ENCODE measurements around the gene GCNT4.
A peak's percentile ranks its signal among the peaks of the same experiment; 100 is the strongest.

The GCNT4 gene

DNA sequence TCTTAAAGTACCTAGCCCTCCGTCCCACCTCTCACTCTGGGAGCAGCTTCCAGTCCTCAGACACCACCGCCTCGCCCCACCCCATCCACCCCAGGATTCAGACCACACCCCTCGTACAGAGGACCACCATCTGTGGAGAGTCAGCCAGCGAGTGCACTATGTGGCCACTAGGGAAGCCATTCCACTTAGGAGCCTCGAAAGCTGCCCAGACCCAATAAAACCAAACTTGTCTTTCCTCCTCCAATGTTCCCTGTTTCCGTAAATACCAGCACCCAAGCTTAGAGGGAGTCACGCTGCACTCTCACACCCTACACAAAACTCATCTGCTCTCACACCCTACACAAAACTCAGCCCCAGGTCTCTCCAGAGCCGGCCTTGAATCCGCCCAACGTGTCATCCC, 1.9 kb downstream of the GCNT4 start:
- DNase-seq: no peak

DNA sequence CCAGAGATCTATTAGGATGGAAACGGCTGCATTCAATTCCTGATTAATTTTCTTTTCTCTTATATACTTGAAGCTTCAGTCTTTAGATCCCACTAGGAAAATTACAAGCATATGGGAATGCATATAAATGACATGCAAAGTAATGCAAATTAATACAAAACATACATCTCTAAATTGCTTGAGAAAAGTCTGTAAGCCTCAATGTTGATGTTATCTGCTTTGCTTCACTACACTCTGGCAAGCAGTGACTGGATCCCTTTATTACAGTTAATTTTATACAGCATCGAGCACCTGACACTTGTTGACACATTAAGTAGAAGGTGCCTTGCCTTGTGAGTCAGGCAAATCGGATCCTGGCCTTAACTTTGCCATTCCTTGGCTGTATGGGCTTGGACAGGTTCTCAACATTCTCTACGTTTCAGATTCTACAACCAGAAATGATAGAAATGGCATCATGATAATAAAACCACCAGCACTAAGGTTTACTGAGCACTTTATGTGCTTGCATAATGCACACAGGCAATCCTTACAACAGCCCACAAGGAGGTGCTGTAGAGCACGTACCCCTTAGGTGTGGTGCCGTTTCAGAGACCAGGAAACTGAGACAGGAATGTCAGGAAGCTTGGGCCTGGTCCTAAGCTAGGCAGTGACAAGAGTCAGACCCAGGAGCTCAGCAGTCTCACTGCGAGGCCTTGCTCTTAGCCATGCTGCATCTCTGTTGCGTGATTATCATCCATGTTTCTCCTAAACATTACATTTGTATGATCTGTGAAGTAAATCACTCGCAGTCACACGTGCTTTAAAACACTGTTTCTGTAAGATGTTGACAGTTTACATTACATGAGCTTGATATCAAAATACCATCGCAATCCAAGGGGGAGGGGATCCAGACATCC, 2.7 kb downstream of the GCNT4 start:
- peak; percentile 65 for DNase-seq

DNA sequence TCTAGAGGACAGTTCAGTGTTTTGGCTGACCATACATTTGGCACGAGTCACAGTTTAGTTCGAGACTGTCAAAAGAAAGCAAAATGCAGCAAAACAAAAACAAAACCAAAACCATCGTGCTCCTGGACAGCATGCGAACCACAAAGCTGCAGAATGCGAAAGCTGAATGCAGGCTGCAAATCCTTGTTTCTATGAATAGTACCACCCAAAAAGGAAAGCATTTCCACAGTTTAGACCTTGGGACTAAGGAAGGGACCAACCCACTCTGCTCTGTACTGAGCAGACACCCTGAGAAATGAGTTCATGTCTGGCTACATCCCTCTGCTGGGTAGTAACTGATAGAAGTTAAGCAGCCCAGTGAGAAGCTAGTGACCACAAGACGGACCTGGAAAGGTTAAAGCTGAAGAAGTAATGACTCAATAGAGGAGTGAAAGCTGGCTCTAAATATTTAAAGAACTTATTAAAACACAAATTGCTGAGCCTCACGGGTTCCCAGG, 3.9 kb downstream of the GCNT4 start:
- DNase-seq: no peak

DNA sequence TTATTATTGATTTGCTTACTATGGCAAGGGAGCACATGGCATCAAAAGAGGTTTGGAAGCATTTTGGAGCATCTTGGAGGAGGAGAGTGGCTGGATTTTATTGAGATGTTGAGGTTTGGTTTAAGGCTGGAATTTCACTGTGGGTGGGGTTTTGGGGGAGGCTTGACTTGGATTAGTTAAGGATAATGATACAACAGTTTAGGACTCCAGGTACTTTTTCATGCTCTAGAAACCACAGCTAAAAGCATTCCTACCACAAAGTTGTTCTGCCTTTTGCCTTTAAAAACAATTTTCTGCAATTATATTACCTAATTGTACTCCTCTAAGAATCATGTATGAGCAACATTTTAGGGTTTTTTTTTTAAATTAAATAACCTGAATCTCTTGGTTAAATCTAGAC, 5.0 kb downstream of the GCNT4 start:
- DNase-seq: no peak

DNA sequence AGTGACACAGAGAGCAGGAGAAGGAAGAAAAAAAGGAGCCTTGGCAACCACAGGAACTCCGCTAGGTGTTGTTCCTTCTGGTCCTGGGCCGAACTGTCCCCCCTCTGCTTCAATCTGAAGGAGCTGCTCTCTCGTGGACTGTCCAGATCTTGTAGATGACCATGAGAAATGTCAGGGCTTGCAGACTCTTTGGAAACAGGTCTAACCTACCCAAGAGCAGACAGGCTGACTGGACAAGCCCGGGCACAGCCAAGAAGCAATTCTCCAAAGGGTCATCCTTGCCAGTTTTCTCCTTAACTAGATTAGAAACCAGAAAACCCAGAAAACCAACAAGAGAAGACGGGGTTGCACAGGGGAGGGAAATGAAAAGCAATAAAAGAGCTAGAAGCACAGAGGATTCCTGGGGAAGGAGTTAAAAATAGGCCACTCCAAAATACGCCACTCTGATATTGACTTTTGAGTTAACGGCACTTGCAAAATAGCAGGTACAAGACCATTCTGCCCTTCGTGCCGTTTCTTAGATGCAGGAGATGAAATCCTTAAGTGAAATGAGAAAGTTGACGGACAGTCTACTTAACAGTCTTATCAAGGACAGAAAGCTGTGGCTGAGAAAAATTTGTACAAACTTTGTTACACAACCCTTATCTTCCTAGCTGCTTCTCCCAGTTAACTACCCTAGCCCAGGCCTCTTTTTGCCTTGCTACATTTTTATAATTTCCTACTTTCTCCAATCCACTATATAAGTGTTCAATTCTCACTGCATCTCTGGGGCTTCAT, 5.8 kb downstream of the GCNT4 start:
- no peak for DNase-seq

DNA sequence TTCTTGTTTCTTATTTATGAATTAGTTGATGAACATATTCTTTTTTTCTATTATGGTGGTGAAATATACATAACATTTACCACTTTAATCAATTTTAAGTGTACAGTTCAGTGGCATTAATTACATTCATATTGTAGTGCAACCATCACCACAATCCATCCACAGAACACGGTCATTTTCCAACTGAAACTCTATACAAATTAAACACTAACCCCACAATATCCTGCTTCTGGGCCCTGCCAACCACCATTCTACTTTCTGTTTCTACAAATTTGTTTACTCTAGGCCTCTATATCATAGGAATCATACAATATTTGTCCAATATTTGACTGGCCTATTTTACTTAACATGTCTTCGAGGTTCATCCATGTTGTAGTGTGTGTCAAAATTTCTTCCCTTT, 7.3 kb downstream of the GCNT4 start:
- DNase-seq: no peak

DNA sequence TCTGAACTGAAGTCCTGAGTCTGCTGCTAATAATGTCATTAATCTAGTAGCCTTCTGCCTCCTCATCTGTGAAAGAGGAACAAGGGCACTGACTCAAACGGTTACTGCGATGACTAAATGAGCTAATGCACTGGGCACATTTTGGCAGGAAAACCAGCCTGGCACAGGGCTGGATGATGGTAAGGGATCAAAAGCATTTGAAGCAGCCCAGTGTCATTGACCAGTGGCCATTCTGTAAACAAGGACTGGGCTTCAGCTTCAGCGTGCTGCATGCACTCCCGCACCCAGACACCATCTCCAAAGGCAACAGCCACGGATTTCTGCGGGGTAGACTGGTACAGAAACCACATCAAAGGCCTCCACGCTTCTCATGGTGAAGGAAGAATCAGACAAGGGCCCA, 8.0 kb downstream of the GCNT4 start:
- no peak for DNase-seq

DNA sequence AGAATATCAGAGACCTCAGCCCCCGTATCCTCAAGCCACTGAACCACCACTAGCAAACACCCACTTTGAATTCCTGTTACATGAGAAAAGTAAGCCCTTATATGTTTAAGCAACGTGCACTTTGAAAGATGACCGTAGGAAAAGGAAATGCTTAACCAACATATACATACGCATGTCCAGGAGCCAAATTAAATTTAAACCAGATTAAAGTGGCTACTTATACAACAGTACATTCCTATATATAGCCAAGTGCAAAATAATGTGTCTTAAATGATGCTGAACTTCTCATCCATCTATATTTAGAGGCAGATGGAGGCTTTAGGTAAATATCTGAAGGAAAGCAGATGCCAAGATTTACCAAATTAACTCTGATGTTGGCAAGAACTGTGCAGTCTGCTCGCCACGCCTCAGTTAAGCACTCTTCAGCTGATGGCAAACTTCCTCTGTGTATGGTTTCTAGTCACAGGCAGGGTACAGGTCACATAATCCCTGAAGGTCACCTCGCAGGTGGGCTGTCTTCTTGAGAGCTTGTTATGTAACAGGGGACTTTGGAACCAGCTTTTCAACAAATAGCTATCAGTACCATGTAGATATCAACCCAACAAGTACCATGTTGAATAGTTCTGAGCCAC, 8.6 kb downstream of the GCNT4 start:
- no peak for DNase-seq

DNA sequence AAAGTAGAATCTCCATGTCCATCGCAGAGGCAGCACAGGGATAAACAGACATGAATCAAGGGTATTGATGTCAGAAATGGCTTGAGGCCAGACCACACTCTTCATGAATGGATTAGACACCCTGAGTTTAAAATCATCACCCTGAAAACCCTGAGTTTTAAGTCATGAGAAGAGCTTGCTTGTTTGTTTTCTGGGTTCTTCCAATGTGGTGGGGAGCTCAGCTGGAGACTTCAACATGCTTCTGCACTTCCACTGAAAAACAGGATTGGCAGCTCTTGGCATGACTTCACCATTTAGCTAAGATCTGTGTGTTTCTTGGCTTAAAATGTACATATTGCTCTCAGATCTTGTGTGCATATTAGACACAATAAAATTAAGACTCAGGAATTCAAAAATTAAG, 9.8 kb downstream of the GCNT4 start:
- DNase-seq: no peak

DNA sequence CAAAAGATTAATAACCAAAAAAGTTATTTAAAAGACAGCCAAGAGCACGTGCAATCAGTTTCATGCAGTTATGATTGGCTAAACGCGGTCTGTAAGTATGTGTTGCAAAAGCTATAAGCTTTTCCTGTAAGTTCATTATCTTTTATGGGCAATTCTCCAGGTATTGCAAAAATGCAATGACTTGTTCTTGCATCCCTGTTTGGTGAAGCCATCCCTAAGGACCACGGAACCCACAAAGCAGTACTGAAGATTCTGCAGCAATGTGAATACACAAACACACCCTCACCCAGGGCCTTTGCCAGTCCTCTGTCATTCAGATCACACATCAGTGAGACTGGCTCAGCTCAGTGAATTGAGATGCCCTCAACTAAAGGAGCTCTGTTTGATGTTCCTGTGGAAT, 11.4 kb downstream of the GCNT4 start:
- DNase-seq: no peak

DNA sequence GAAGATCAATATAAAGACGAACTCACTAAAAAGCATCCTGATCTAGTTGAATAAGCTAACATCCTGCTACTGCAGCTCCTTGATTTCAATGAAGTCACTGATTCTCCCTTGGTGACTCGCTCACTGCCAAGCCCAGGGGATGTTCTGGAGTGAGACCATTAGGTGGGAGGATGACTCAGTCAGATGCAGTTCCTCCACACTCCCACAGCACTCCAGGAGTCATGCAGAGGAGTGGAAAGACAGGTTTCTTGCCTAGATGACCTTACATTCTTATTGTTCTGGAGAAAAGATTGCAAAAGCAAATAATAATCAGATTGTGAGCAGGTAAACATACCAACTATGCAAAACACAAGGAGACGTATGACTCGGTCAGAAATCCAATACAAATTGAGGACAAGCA, 15.3 kb downstream of the GCNT4 start:
- DNase-seq: no peak

DNA sequence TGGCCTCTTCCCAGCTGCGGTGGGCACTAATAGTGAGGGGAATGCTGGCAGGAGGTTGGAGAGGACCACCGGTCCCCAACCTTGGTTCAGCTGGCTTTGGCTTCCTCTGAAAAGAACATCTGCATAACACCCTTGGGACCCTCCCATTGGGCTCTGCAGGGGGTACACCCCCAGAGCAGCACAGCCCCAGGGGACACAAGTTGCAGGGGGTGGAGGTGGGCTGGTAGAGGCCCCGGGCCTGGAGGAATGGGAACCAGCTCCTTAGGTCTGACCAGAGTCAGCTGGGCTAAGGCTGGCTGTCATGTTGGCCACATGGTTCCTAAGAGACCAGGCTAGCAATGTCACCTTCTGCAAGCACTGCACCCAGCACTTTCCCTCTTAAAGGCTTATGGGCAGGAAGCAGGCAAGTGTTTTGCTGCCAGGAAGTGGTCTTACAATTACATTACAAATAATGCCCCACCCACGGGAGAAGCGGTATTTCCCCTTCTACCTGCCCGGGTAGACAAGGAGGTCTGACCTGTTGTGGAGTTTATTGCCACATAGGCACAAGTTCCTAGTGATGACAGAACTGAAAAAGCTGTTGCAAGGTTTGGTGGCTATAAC, 18.1 kb downstream of the GCNT4 start:
- DNase-seq: no peak

DNA sequence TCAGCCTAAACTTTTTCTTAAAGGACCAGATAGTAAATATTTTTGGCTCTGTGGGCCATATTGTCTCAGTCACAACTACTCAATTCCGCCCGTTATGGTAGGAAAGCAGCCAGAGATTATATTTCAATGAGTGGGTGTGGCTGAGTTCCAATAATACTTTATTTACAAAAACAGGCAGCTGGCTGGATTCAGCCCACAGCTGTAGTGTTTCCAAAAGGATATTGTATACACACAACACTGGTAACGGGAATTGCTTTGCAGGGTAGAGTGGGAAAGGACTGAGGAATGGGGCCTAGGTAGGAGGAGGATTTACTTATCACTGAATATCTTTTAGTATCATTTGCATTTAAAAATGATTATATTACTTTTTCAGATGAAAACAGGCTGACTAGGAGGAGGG, 21.0 kb downstream of the GCNT4 start:
- no peak for DNase-seq

DNA sequence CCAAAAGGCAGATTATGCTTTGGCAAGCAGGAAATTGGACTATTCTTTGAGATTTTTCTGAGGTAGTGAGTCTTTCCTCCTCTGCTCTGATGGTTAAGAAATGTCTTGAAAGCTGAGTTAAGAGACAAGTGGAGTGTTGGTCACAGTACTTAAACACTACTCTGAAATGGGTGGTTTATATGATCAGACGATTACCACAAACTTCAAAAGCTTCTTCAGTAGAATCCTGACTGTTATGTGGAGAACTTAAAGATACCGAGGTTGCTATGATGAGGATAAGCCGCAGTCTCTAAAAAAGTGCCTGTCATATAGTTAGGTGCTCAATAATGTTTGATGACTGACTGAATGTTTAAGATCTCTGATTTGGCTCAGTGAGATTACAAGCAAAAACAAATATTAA, 24.3 kb downstream of the GCNT4 start:
- no peak for DNase-seq

DNA sequence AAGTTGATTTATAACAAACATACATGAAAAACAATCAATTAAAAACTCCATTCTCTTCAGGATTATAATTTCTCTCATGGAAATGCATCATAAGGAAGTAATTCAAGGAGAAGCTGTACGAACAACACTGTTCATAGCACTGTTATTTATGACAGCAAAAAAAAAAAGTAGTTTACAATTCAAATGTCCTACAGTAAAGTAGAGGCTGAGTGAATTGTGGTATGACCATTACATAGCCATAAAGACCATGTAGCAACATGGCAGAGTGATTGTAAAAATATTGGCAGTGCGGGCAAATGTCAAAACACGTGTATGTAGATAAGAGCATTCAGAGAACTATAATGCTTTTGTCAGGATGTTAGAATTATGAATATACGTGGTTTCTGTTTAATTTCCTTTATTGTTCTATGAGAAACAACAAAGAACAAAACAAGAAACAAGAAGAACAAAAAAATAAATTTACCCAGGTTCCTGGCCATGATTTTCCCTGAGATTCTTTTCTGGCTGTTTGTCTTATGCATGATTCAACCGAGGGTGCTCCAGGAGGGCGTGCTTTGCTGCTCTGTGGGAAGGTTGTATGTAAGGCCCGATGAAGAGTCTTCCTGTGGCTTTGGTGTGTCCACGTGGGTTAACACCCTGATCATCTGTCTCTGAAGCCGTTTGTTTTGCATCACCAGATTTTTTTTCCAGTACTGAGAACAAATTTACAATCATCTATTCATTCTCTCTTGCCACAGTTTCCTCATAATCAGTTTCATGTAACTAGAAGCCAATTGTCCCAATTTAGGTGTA, 28.8 kb downstream of the GCNT4 start:
- DNase-seq: peak; percentile 24

DNA sequence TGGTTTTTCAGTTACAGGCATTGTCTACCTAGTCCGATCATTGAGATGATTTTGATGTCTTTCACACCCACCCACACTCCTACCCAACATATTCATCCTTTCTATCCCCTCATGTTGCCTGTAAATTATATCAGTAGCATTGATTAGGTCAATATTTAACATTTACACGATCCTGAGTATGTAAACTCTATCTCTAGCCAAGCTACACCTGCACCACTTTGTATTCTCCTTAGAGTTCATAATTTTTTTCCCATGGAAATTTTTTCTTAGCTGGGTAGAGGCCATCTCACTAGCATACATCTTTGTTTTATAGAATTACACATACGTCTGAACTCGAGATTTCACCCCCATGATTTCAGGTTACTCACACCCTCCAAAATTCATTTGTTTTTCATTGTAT, 30.6 kb downstream of the GCNT4 start:
- no peak for DNase-seq

DNA sequence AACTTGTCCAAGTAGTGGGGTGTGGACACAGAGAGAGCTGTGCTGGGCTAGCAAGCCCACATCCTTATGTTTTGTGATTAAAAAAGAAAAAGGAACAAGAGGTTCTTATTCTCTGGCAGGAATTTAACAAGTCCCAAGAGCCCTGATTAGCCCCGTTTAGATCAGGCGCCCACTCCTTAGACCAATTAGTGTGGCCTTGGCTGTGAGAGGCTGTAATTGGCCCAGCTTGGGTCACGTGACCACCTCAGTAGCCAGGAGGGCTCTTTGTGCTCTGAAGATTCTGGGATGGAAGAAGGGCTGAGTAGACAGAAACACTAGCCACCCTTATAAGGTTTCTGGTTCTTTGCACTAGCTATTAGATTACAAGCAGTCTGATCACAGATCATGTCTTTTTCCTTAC, 31.1 kb downstream of the GCNT4 start:
- DNase-seq: no peak

DNA sequence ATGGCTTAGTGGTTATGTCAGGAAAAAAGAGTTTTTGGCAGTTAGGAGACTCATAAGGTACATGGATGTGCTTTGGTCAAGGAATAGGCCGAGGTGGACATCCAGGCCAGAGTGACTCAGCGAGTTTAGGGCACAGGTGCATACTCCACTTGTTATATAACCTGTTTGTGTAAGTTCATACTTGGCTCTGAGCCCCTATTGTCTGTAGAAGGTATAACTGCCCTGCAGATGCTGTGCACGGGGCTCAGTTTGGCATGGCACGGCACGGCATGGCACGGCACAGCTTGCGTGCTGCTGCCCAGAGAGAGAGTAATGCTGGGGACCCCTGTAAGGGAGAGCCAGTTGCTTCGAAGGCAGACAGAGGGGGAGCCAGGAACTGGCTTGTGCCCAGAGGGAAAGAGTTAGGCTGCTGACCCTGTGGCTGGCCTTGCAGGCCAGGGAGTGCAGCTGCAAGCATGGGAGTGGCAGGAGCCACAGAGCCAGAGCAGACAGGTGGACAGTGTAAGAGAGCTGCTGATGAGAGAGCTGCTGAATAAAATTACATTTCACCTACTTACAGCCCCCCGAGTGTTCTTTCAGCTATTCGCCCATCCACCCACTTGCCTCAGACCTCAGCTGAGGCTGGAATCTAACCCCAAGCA, 32.2 kb downstream of the GCNT4 start:
- DNase-seq: no peak

DNA sequence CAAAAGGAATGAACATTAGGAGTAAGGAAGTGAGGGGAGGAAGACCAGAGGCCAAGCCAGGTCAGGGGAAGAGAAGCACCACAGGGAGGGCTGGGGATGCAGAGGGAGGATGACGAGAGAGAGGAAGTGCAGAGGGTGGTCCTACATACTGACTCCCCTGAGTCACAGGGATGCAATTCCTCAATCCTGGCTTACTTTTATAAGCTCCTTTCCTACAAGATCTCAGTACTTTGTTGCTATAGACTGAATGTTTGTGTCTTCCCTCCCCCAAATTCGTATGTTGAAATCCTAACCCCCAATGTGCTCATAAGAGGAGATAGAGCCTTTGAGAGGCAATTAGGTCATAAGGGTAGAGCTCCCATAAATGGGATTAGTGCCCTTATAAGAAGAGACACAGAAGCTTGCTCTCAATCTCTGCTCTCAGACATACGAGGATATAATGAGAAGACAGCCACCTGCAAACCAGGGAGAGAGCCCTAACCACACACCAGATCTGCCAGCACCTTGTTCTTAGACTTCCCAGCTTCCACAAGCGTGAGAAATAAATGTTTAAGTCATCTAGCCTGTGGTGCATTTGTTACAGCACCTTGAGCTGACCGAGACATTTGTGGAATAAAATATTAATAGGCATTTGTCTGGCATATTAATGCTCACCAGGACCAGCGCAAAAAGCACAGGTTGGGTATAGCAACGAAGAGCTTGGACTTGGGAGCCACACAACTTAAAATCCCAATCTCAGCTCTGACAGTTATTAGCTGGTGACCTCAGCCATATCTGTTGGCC, 33.4 kb downstream of the GCNT4 start:
- DNase-seq: no peak

DNA sequence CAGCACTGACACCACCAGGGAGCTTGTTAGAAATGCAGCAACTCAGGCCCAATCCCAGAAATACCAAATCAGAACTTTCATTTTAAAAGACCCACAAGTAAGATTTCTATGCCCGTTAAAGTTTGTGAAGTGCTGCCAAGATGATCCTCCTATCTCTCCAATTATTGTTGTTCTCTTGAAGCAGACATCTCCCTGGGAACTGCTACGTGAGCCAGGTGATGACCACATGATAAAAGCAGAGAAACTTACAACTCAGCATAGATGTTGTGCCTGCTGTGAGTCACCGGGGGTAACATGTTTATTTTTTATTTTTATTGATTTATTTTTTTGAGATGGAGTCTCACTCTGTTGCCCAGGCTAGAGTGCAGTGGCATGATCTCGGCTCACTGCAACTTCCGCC, 34.4 kb downstream of the GCNT4 start:
- no peak for DNase-seq

DNA sequence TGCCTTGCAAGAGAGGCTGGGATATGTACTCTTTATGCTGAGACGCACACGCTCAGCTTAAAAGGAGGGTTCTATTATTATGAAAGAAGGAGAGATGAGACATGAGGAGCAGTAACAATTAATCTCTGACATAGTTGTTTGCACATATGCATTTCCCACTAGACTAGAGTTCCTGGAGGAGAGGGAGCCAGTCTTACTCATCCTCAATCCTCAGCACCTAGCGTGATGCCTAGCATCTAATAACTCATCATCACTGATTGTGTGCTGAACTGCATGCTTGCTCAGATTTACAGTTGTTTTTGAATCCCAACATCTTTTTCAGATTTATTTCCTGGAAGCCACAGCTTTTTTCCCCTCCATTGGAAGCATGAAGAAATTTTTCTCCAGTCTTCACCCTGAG, 35.5 kb downstream of the GCNT4 start:
- no peak for DNase-seq

Measured in effector CD4-positive, alpha-beta T cell (primary cell).